D341Med (cell line): ENCODE results near the gene ITPK1.

Experiments used
- DNase-seq: peaks from one replicate; pipeline ENCODE4 v3.0.0; 2012; ENCODE audit warnings: low spot score

ITPK1 gene

DNA sequence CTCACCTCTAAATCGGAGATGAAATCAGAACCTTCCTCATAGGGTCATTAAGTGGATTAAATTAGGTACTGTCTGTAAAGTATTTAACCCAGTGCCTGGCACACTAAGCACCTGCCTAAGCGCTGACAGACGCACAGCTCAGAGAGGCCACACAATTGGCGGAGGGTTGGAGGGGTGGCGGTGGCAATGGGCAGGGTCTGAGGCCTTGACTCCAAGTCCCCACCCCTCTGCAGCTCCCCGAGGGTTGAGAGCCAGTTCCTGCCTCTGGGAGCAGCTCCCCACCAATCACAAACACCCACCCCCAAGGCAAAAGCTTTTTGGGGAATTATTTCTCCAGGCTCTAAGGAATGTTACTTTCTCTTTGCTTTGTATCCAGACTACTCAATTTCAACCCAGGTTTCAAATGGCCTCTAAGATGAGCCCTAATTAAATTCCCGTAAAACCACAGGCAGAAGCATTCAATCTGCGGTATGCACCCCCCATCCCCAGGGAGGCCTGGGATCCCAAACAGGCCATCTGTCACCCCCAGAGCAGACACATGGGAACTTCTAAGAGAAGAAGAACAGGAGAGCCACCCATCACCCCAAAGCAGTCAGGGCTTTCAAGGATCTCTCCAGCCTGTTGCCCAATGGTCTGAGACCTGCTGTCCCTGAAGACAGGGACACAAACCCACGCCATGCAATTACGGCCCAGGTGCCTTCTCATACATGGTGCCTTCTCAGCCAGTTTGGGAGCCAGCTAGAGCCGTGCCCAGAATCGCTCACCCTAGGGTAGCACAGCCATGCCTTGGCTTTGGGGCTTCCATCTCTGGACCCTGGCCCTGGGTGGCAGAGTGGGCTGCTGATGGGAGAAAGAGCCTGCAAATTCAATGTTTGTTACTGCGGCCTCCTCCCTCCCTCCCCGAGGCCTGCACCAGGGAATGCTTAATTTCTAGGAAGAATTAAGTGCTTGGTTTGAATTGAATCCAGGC is 126.7 kb downstream of the ITPK1 start:
- DNase-seq, result peak; percentile 87

DNA sequence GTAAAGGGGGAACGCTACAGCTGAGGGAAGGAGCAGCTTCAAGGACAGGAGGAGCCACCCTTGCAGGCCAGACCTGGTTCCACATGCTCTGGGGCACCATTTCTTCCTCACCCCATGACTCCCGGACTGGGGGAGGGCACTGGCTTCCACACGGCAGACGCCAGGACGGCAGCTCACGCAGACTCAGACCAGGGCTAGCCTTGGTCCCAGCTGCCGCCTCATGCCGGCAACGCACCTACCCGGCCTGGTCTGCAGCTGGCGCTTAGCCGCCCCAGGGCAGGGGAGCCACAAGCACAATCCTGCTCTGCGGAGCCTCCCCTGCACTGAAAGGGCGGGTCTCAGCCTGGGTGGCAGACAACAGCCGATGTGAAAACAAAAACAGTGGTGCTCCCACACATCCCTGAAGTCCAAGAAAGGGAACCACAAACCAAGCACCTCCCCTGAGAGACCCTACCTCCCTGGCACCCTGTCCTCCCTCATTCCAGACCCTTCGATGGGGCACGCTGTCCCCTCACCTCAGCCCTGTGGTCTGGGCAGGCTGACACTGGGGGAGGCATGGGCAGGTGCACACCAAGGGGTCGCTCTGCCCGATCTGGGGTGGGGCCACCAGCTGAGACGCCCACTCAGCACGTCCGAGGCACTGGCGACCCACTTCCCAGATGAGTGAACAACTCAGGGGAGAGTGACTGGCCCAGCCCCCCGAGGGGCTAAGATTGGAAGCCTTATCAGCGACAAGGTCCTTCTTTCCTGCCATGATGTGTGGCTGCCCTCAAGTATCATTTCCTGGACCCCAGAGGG is 127.8 kb downstream of the ITPK1 start:
- DNase-seq, result peak; percentile 71

DNA sequence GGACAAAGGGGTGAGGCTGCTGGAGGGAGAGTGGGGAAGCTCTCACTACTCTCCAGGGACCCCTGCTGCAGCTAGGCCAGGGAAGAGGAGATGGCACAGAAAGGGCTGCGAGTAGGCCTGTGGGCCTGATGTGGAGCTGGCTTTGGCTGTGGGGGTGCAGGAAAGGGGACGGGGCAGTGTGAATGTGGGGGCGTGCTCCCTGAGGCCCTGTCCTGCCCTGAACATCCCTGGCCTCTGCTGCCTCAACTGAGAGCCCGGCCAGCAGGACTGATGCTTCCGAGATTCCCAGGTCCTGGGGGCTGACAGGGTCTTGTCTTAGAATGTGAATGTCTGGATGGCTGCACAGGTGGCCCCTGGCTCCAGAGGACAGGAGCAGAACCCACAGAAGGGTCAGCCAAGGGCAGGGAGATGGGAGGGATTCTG is 128.6 kb downstream of the ITPK1 start:
- DNase-seq, result no peak

DNA sequence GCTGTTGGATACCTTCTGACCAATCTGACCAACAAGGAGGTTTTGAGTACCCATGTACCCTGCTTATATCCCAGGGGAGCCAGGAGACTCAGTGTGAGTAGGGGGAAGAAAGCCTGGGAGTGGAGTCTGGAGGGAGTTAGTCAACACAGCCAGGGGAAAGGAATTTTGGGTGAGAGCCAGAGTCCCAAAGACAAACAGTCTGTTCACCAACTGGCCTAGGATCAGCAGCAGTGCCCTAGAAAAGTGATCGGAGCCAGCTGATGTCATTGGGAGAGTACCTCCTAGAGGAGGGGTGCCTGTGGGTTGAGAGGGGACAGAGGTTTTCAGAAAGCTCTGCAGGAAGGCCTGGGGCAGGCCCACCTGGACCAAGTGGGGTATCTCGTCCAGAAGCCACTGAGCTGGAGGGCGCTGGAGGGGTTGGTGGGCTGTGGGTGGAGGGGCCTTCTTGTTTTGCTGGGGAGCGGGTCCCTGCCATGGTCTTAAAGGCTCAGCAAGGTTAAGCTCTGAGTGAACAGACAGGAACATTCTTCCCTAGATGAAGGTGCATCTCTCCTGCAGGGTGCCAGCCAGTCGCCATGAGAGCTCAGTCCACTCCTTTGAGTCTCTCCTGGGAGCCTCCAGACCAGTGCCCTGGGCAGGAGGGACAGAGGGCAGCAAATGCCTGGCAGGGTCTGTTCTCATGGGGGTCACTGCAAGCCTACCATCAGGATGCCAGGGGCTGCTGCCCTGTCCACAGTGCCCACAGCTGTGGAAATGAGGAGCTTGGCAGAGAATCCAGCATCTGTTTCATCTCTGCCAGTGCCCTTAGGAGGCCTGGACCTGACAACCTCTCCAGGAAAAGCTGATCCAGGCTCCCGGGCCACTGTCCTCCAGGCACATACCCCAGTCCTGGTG is 129.2 kb downstream of the ITPK1 start:
- peak; percentile 67 for DNase-seq

DNA sequence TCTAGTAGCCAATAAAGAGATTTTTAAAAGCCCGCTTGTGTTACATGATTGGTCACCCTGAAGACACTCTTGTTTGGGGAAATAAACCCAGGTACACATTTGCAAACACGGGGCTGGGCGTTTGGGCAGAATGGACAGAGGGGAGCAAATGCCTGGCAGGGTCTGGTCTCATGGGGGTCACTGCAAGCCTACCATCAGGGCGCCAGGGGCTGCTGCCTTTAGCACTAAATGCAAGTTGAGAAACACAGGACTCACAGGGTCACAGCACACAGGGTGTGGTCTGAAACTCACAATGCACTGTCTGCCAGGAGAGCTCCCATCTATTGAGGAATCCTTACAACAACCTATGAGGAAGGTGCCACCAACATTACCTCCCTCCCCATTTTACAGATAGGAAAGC is 130.2 kb downstream of the ITPK1 start:
- DNase-seq, result no peak

DNA sequence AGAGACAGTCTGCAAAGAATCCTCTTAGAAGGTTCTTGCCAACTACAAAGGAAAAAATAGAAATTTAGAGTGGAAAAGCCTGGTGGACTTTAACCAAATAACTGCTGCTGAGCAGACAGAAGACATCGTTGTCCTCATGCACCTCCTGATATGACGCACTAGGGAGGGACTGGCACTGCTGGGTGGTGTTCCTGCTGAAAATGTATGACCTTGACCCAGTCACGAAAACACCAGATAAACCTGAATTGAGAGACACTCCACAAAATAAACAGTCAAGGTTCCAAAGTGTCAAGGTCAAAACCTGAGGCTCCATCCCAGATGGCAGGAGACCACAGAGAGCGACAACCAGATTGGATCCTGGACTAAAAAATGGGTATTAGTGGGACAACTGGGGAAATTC is 130.8 kb downstream of the ITPK1 start:
- DNase-seq, result no peak

DNA sequence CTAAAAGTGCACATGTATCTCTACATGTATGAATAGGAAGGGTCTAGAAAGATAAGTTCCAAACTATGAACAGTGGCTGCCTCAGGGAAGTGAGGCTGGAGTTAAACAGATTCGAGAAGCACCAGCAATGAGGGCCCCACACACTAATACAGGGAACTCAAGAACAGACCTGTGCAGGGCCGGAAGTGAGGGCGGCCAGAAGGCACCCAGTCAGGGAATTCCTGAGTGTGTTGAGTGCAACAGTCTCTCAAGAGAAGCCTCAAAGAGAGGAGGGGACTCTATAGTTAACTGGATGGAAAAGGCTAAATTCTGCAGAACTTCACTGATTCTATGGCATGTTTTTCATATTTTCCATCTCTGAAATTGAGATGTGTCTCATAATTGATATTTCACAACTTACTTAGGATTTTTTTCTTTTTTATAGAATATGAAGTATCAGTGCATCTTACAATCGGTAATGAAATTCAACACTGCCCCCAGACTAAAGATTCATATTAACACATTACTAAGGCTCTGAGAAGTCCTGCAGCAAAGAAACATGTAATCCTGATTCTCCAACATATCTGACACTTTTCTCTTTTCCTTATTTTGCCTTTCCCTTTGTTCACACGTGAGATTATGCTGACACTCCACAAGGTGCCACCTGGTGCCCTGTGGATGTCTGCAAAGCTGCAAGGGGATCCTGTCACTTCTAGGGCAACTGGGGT is 131.5 kb downstream of the ITPK1 start:
- DNase-seq, result no peak

DNA sequence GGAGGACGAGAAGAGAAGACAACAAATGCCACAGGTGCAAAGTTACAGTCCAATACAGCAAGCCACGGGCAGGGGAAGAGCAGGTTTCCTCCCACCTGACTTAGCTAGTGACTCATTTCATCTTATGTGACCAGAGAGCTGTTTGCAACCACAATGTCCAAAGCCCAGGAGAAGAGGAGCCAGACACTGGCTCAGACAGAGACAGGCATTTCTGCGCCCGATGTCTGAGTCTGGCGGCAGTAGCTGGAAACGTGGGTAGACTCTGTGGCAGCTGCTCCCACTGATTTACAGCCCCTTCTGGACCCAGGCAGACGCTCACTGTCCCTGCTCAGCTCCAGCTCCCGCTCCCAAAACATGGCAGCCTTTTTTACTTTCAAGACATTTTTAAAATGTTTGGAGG is 132.8 kb downstream of the ITPK1 start:
- DNase-seq, result no peak

DNA sequence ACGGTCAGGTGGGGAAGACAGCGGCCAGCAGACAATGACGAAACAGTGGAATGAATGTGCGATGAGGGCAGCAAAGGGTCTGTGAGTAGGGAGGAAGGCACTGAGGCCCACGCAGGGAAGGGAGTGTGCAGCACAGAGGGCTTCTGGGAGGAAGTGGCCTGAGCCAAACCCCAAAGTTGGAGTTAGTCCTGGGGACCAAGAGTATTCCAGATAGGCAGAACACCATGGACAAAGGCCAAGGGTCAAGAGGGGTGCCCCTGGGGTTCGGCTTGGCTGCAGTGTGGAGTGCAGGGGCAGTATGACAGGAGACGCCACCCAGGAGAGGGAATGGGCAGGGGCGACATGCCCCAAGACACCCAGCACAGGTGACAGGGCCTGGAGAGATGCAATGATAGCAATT is 134.0 kb downstream of the ITPK1 start:
- DNase-seq, result no peak

DNA sequence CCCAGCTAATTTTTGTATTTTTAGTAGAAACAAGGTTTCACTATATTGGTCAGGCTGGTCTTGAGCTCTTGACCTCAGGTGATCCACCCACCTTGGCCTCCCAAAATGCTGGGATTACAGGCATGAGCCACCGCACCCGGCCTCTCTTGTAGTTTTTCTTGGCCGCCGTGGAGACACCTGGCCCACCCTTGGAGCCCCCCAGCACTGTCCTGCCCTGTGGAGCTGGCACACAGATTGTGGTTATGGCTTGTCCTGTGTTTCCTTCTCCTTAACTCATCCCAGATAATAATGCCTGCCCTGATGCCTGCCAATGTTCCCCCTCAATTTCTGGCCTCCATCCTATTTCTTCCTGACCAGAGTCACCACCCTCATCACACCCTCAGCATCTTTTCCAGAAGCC is 134.9 kb downstream of the ITPK1 start:
- DNase-seq, result no peak

DNA sequence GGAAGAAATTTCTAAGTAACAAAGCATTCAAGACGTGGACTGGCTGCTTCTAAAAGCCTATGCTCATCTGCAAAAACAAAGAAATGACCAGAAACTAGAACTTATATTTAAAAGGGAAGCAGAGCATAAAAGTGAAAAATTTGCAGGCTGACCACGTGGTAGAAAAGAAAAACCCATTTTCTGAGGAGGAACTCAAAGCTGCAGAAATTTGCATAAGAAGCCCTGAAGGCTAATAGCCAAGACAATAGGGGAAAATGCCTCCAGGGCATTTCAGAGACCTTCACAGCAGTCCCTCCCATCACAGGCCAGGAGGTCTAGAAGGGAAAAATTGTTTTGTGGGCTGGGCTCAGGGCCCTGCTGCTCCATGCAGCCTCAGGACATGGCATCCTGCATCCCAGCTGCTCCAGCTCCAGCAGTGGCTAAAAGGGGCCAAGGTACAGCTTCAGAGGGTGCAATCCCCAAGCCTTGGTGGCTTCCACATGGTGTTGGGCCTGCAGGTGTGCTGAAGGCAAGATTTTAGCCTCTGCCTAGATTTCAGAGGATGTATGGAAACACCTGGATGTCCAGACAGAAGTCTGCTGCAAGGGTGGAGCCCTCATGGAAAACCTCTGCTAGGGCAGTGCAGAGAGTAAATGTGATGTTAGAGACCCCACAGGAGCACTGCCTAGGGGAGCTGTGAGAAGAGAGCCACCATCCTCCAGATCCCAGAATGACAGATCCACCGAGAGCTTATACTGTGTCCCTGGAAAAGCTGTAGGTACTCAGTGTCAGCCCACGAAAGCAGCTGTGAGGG is 137.3 kb downstream of the ITPK1 start:
- no peak for DNase-seq

DNA sequence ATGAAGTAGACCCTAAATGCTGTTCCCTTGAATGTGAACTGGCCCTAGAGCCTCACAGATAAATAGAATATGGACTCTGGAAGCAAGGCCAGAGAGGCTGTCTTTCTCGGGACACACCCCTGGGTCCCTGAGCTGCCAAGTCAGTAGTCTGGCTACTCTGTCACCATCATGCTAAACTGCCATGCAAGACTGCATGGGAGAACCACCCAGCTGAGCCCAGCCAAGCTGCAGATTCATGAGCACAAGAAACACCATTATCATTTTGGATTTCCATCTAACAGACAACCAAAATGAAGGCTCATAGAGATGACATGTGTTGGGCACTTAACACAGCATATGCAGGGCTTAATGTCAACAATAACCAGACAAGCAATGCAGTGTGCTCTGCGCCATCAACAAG is 139.5 kb downstream of the ITPK1 start:
- no peak for DNase-seq

DNA sequence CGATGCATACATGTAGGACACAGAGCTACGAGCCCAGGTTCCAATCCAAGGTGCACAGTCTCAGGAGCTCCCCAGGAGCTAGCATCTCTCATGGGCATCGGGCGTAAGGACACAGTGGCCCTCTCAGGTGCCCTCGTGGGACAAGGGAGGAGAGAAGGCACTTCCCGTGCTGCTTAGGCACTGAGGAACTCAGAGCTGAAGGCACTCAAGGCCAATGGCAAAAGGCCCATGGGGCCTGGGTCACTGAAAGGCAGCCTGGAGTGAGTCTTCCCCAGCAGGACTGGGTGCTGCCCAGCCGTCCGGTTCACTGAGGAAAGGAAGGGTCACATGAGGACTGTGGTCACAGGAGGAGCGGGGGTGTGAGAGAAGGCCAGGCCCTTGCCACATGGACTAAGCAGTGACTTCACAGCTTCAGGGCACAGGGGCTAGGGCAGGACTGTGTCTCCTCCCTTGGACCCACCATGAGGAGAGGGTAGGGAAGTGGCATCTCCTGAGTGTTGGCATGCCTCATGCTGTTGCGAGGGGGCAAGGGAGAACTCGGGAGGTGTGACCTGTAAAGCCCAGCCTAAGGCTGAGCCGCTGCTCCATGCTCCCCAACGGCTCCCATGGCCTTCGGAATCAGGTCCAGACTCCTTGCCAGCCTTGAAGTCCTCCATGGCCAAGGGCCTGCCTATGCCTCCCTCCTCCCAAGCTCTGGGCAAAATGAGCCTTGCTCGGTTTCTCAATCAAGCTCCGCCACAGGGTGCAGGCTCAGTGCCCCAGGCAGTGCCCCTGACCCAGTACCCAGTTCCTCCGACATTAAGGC is 141.0 kb downstream of the ITPK1 start:
- DNase-seq, result no peak

DNA sequence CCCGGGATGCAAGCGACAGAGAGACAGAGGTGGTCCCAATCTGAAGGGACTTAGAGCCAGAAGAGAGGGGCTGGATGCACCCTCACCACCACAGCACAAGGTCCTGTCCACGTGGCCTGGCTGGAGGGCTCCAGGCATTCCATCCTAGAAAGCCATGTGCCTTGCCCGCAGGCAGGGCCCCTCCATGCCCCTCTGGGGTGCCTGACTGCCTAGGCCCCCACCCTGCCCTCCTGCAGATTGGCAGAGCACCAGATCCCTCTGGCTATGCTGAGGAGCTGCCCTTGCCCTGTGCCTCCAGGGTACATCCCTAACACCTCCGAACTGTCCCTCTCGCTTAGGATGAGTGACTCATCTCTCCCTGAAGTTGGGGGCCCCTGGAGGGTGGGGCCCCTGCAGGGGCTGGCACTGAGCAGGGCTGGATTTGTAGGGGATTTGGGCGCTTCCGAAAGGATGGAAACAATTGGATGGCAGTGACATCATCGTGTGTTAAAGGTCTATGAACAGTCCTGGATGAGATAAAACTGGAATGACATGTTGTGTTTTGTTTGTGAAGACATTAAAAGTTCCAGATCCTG is 141.8 kb downstream of the ITPK1 start:
- DNase-seq, result no peak

DNA sequence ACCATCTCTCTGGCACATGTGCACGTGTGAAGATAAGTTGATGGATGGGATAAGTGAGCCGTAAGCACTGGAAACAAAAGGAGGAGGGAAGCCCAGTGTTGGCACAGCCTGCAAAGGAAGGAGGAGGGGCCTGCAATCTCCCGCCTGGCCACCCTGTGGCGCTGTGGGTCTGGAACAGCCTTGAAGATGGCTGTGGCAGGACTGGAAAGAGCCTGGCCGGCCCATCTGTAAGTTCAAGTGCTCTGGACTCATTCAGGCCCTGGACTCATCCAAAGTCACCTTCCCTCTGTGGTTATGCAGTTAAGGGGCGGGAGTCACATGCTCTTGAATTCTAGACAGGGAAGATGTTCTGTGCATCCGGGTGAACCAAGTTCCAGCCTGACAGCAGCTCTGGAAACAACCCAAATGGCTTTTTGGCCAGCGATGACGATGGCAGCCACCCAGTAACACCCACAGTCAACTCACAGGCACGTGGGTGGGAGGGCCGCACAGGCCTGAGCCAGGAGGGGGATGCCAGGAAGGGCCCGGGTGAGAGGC is 142.4 kb downstream of the ITPK1 start:
- DNase-seq, result peak; percentile 87

DNA sequence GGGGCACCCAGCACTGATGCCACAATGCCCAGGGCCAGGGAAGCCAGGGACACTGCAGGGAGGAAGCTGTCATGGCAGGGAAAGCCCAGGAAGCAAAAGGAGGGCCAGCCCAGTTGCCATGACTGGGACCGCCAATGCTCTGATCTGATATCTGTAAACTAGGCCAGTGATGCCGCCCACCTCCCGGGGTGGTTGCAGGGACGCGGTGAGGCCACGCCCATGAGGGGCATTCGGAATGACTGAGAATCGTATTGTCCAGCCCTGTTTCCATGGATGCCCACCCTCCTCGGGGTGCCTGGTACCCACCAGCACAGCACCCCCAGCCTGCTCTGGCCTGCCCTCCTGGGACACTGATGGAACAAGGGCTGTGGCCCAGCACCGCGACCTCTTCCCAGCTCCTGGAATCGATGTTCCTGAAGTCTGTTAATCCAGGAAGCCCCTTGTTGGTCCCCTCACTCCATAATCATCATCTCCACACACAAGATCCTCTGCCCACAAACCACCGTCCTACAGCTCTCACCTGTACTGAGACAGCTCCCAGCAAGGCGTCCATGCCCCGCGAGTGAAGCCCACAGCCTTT is 144.0 kb downstream of the ITPK1 start:
- no peak for DNase-seq

DNA sequence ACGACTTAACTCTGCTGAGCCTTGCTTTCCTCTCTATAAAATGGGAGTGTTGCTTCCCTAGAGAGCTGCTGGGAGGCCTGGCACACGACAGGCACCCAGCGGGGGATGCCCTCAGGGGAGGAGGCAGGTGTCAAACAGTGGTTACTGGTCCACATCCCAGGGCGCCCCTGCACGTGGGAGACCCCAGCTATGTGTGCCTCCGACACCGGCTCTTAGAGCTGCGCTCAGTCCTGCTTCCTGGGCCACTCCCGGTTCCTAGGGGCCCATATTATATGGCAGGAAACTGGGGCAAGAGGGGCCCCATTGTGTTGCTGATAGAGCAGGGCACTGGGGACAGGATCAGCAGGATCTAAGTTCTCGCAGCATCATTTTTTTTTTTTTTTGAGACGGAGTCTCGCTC is 145.5 kb downstream of the ITPK1 start:
- DNase-seq, result no peak

DNA sequence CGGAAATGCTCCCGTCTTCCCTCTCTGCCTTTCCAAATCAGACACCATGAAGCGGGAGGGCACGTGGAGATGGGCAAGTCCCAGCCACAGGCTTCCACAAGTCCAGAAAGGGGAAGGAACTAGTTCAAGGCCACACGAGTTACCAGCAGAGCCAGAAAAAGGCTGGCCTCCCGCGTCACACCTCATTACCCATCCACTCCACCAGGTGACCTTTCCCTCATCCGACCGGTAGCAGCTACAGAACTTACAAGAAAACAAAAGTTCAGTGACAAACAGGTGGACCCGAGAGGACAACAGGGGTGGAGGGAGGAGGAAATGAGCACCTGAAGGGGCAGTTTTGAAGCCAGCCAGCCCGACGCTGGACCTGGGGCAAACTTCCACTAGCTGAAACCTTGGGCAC is 145.9 kb downstream of the ITPK1 start:
- no peak for DNase-seq

DNA sequence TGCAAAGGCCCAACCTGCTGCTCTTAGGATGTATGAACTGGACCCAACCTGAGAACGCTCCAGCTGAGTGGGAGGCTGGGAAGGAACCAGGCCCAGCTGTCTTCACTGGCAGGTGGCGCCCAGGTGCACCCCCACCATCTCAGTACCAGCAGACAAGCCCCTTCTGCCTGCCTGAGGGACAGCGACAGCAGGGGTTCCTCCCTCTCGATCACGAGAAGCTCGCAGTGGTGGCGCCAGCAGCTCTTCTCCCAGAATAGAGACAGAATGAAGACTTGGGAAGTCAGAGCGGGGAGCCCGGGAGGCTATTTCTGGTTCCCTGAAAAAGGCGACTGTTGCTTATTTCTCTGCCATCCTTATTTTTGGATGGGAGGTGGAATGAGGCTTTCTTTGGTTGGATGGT is 146.3 kb downstream of the ITPK1 start:
- no peak for DNase-seq
